Astrocyte of the cerebellum (primary cell): ENCODE data around the gene TYMS.

ENCODE experiments used
- DNase-seq: peaks from one replicate; pipeline ENCODE4 v3.0.0-alpha.2; 2011; ENCODE audit warnings: low read depth
- H3K4me3 ChIP-seq: 2 replicates; pipeline ENCODE4 v1.5.1; 2011; ENCODE audit warnings: mild to moderate bottlenecking, low read depth, low read length, moderate library complexity
- in situ Hi-C: cut with HindIII; loops from 2 replicates; pipeline ENCODE4 v1.10.0; 2017; ENCODE audit warnings: low sequenced_read_pairs
- TF ChIP-seq, protein P1 (sequence below): IDR thresholded peaks from 2 replicates; pipeline ENCODE4 v1.5.1; 2012; ENCODE audit warnings: low read length, low read depth, moderate library complexity, mild to moderate bottlenecking; ENCODE audit errors: missing control alignments

TYMS gene

DNA sequence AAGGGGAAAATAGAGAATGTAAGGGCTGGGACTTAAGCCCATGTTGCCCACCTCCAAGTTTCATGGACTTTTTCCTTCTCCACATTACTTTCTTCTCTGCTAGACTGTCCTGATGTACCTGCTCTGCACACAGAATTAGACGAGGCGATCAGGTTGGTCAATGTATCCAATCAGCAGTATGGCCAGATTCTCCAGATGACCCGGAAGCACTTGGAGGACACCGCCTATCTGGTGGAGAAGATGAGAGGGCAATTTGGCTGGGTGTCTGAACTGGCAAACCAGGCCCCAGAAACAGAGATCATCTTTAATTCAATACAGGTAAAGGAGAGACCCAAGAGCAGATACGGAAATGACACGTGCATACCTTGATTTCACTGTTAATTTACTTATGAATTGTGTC is 16.2 kb upstream of the TYMS start:
- TF ChIP-seq, protein P1, sequence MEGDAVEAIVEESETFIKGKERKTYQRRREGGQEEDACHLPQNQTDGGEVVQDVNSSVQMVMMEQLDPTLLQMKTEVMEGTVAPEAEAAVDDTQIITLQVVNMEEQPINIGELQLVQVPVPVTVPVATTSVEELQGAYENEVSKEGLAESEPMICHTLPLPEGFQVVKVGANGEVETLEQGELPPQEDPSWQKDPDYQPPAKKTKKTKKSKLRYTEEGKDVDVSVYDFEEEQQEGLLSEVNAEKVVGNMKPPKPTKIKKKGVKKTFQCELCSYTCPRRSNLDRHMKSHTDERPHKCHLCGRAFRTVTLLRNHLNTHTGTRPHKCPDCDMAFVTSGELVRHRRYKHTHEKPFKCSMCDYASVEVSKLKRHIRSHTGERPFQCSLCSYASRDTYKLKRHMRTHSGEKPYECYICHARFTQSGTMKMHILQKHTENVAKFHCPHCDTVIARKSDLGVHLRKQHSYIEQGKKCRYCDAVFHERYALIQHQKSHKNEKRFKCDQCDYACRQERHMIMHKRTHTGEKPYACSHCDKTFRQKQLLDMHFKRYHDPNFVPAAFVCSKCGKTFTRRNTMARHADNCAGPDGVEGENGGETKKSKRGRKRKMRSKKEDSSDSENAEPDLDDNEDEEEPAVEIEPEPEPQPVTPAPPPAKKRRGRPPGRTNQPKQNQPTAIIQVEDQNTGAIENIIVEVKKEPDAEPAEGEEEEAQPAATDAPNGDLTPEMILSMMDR, result no peak
- in situ Hi-C loops, result no loop called here
- DNase-seq, result no peak
- H3K4me3 ChIP-seq, result no peak overlapping the region

DNA sequence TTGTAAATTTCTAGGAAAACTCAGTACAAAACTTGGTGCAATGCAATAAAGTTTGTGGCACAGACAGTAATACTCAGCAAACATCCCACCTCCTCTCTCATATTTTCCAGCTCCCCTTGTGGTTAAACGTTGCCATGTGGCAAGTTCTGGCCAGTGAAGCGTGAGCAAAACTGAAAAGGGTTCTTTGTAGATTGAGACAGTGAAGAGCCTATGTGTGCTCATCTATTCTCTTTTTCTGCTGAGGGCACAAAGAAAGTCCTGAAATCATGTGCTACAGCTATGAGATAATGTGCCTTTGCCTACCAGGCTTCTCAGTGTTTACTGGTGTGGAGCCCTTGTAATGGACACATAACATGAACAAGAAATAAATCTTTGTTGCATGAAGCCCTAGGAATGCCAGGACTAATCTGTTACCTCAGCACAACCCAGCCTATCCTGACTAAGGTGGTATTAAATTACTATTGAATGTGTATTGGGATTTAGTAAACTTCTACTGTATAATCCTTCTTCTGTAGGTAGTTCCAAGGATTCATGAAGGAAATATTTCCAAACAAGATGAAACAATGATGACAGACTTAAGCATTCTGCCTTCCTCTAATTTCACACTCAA is 13.0 kb upstream of the TYMS start:
- no peak for DNase-seq
- TF ChIP-seq, protein P1, result no peak
- no peak overlapping the region for H3K4me3 ChIP-seq
- in situ Hi-C loops, result no loop called here

DNA sequence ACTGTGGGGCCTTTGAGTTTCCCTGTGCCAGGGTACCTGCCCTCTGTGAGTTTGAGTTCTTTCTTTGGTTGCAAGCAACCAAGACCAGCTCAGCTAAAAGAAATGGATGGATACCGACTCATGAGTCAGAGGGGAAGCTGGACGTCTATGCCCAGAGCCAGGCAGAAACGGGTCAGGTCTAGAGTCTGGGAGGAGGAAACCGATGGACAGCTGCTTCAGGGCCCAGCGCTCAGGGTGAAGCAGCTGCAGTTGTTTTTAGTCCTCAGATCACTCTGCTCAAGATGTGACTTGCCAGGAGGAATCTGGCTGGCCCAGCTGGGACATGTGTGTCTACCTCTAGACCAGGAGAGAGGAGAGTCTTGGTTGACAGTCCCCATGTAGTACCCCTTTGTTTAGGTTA is 10.1 kb upstream of the TYMS start:
- no peak for DNase-seq

DNA sequence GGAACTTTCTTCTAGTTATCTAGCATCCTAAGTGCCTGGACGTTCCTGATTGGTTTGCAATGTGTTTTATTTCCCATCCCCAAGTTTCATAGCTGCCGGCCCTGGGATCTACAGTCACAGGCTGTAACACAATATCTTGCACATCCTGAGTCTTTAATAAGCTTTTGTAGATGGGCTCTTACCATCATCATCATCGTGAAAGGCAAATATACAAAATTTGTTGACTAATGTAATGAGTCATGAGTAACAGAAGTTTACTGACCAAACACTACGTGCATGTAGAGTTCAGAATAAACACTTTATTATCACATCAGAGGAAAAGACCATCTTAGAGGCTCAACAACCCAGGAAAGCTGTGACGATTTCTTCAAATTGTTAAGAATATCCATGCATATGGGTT is 8.1 kb upstream of the TYMS start:
- H3K4me3 ChIP-seq, result no peak overlapping the region
- TF ChIP-seq, protein P1, result no peak
- in situ Hi-C loops, result no loop called here
- no peak for DNase-seq

More for the DNA sequence above, 10.1 kb upstream of the TYMS start:
- TF ChIP-seq, protein P1, result no peak
- in situ Hi-C loops, result no loop called here
- H3K4me3 ChIP-seq, result no peak overlapping the region

- TF ChIP-seq, protein P1, result no peak
- no peak for DNase-seq
- in situ Hi-C loops, result no loop called here
- H3K4me3 ChIP-seq, result no peak overlapping the region
Observed at GRCh38 chr18:650428-650858, 7.0 kb upstream of the TYMS start.

GRCh38 chr18:652131-652530 is 5.3 kb upstream of the TYMS start:
- in situ Hi-C loops, result no loop called here
- DNase-seq, result no peak
- no peak overlapping the region for H3K4me3 ChIP-seq
- TF ChIP-seq, protein P1, result no peak
